ENCODE data around the gene F2. TPM values are rescaled to one million over a fixed set of nuclear protein-coding genes. Genes with fewer than 3 reads are reported as not detected.

F2 gene
- total RNA-seq, 4 donors from 2014 or later: not detected

DNA sequence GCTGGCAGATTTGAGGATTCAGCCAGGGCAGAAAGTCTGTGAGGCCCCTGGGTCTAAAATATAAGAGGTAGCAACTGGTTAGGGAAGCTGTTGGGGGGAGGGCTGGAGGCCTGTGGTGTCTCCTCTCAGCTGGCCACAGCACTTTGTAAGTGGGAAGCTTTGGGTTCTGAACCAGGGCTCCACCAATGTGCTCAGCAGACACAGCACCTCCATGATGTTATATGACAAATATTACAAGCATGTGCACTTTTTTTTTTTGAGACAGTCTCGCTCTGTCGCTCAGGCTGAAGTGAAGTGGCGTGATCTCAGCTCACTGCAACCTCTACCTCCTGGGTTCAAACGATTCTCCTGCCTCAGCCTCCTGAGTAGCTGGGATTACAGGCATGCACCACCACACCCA lies 26.6 kb upstream of the F2 start:
- WGBS, 2 donors: 86 to 90% methylated on average over 4 of the region's 4 CpGs
- DNase-seq (ENCODE audit: low spot score in 2 of 2): no peak
- no peak for TF ChIP-seq POLR2A (IDR thresholded peaks at IDR 0.05)
- TF ChIP-seq, protein P1, sequence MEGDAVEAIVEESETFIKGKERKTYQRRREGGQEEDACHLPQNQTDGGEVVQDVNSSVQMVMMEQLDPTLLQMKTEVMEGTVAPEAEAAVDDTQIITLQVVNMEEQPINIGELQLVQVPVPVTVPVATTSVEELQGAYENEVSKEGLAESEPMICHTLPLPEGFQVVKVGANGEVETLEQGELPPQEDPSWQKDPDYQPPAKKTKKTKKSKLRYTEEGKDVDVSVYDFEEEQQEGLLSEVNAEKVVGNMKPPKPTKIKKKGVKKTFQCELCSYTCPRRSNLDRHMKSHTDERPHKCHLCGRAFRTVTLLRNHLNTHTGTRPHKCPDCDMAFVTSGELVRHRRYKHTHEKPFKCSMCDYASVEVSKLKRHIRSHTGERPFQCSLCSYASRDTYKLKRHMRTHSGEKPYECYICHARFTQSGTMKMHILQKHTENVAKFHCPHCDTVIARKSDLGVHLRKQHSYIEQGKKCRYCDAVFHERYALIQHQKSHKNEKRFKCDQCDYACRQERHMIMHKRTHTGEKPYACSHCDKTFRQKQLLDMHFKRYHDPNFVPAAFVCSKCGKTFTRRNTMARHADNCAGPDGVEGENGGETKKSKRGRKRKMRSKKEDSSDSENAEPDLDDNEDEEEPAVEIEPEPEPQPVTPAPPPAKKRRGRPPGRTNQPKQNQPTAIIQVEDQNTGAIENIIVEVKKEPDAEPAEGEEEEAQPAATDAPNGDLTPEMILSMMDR (IDR thresholded peaks at IDR 0.05): no peak
- H3K4me3 ChIP-seq (ENCODE audit: low read depth, poor library complexity, severe bottlenecking): no peak overlapping the region
- intact Hi-C loops (cut with DNase I; ENCODE audit: low total_unique reads): no loop called here

DNA sequence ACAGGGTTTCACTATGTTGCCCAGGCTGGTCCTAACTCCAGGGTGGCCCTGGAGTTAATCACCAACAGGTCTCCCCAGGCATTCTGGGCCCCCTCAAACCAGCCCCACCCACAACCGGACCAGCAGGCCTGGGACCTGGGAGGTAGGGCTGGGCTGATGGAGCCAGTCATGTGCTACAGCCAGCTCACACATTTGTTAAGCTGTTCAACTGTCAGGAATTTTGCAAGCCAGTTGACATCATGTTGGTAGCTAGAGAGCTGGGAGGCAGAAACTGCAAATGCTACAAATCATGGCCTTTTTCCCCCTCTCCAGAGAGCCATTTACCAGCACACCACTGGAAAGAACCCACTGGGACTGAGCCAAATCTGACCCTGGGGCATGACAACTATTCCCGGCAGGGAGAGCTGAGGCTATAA lies 25.4 kb upstream of the F2 start:
- WGBS, 2 donors: 59 to 64% methylated on average over 2 of the region's 2 CpGs
- H3K4me3 ChIP-seq (ENCODE audit: low read depth, poor library complexity, severe bottlenecking): no peak overlapping the region
- no peak for TF ChIP-seq POLR2A (IDR thresholded peaks at IDR 0.05)
- TF ChIP-seq, protein P1 (IDR thresholded peaks at IDR 0.05): no peak
- intact Hi-C loops (cut with DNase I; ENCODE audit: low total_unique reads): no loop called here
- no peak for DNase-seq (ENCODE audit: low spot score in 2 of 2)

DNA sequence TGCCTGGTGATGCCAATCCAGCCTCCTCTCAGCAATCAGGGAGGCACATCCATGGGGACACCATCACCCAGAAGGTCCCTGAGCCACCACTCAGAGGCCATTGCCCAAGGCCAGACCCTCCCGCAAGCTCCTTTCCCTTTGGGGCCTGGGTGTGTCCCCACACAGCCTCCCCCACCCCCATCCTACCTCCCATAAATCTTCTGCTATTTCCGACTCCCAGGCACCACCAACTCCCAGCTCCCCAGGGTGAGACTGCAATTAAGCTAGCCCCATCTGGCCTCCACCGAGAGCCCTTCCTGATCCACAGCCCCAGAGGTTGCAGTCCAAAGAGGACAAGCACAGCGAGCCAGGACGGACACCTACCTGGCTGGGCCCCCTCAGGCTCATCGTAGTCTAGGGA lies 24.9 kb upstream of the F2 start:
- TF ChIP-seq, protein P1 (IDR thresholded peaks at IDR 0.05): no peak
- 75 to 86% methylated on average over 6 of the region's 6 CpGs for WGBS, 2 donors
- intact Hi-C loops (cut with DNase I; ENCODE audit: low total_unique reads): no loop called here

DNA sequence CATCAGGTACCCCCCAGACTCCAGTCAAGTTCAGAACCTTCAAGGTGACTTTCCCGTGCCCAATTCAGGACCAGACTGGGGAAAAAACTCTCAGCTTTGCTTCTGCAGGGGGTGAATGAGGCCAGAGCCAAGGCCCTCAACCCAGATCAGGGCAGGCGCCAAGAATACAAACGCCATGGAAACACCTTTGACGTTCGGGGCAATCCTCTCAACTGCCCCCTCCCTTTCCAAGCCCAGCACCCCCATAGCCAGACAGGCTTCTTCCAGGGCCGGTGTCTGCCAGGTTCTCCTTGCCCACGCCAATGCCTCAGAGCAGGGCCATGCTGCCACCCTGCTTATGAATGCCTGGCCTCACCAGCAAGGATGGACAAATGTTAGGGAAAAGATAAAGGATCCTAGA lies 24.4 kb upstream of the F2 start:
- H3K4me3 ChIP-seq (ENCODE audit: low read depth, poor library complexity, severe bottlenecking): no peak overlapping the region
- no peak for TF ChIP-seq POLR2A (IDR thresholded peaks at IDR 0.05)
- TF ChIP-seq, protein P1 (IDR thresholded peaks at IDR 0.05): no peak
- DNase-seq (ENCODE audit: low spot score in 2 of 2): no peak
- intact Hi-C loops (cut with DNase I; ENCODE audit: low total_unique reads): no loop called here
- 77 to 92% methylated on average over 7 of the region's 7 CpGs for whole genome bisulfite sequencing, 2 donors

More for the DNA sequence above, 24.9 kb upstream of the F2 start:
- no peak overlapping the region for H3K4me3 ChIP-seq (ENCODE audit: low read depth, poor library complexity, severe bottlenecking)
- DNase-seq (ENCODE audit: low spot score in 2 of 2): no peak

DNA sequence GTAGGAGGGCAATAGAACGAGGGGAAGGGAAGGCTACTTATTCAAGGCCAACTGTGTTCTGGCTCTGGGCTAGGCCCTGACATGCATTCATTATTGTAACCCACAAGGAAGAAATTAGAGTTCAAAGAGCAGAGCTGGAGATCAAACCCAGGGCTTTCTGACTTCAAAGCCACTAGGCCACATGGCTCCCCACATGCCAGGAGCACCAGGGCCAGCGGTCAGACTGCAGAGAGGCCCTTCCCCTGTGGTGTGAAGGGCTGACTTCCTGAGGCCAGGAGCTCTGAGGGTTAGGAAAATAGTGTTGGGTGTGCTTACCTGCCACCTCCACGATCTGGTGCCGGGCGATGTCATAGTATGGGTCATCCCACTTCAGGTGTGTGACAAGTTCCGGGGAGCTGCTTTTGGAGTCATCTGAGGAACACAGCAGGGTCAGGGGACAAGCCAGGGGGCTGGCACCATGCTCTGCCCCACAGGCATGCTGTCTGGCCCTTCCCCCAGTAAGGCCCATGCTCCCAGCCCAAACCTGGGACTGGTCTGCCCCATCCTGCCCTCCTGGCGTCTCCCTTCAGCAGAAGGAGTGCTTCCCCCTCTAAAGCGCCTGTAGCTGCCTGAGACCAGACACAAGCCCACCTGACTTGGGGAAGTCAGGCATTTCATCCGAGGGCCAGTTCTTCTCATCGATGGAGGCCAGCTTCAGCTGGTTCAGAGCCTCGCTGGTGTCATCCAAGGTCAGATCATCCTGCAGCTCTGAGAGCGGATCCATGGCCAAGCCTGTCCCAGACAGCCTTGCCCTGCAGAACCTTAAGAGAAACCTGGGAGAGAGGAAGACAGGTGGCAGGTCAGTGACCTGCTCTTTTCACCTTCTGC lies 23.4 kb upstream of the F2 start:
- TF ChIP-seq, protein P1 (IDR thresholded peaks at IDR 0.05): no peak
- no peak for TF ChIP-seq POLR2A (IDR thresholded peaks at IDR 0.05)
- intact Hi-C loops (cut with DNase I; ENCODE audit: low total_unique reads): no loop called here
- 80 to 90% methylated on average over 12 of the region's 12 CpGs for WGBS, 2 donors
- H3K4me3 ChIP-seq (ENCODE audit: low read depth, poor library complexity, severe bottlenecking): no peak overlapping the region
- no peak for DNase-seq (ENCODE audit: low spot score in 2 of 2)

DNA sequence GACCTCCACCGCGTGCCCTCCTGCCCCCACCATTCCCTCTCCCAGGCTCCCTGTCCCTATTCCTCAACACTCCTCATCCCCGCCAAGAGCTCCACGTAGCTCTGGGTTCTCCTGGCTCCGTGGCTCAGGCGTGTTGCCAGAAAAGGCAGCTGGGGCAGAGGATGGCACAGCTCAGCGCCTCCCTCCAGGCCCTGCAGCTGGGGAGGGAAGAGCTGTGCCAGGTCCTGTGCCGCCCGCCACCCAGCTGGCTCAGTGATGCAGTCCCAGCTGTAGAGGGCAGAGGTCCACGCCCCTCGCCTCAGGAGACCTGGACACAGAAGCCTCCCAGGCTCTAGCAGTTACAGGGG lies 22.8 kb upstream of the F2 start:
- DNase-seq (ENCODE audit: low spot score in 2 of 2): no peak
- 58 to 61% methylated on average over 11 of the region's 11 CpGs for WGBS, 2 donors
- no peak overlapping the region for H3K4me3 ChIP-seq (ENCODE audit: low read depth, poor library complexity, severe bottlenecking)
- TF ChIP-seq, protein P1 (IDR thresholded peaks at IDR 0.05): no peak
- no peak for TF ChIP-seq POLR2A (IDR thresholded peaks at IDR 0.05)
- intact Hi-C loops (cut with DNase I; ENCODE audit: low total_unique reads): no loop called here
